HG03039 (cell line): Measurements from ENCODE around the gene TMEM140.
"Not testable (repeated sequence)": the region's sequence is repeated elsewhere in the genome, so short reads cannot be mapped to it uniquely, and the experiment has no call there.

Experiments
- ATAC-seq: cut with Tn5 transposase; IDR thresholded peaks from one replicate; pipeline ENCODE4 v1.9.1; 2021; ENCODE audit warnings: mild to moderate bottlenecking, moderate library complexity; ENCODE audit not compliant: unreplicated experiment

The TMEM140 gene

GRCh38 chr7:135147899-135148721 is at the start of gene TMEM140:
TSS of gene TMEM140 (plus strand) at chr7:135148072. CDS start at chr7:135164442, 16,370 bp downstream.
- ATAC-seq = peak; percentile 72

GRCh38 chr7:135098391-135098790 is 49.5 kb upstream of the TMEM140 start:
- ATAC-seq = no peak

GRCh38 chr7:135100856-135101255 is 47.0 kb upstream of the TMEM140 start:
- ATAC-seq = no peak

GRCh38 chr7:135102372-135102771 is 45.5 kb upstream of the TMEM140 start:
- ATAC-seq = no peak

- no peak for ATAC-seq
These were observed 38.3 kb upstream of the TMEM140 start for GRCh38 chr7:135109562-135109961.

- no peak for ATAC-seq
These were observed 37.9 kb upstream of the TMEM140 start for GRCh38 chr7:135109976-135110375.

- no peak for ATAC-seq
These were observed 36.5 kb upstream of the TMEM140 start for GRCh38 chr7:135111379-135111778.

GRCh38 chr7:135114622-135115021 is 33.2 kb upstream of the TMEM140 start:
- ATAC-seq = no peak

- ATAC-seq = no peak
These were observed 30.8 kb upstream of the TMEM140 start for GRCh38 chr7:135117096-135117495.

- no peak for ATAC-seq
These were observed 26.0 kb upstream of the TMEM140 start for GRCh38 chr7:135121868-135122267.

GRCh38 chr7:135124631-135125030 is 23.2 kb upstream of the TMEM140 start:
- ATAC-seq = not testable (repeated sequence)

GRCh38 chr7:135128931-135129330 is 18.9 kb upstream of the TMEM140 start:
- no peak for ATAC-seq

GRCh38 chr7:135129579-135129978 is 18.3 kb upstream of the TMEM140 start:
- no peak for ATAC-seq

- no peak for ATAC-seq
These were observed 3.8 kb upstream of the TMEM140 start for GRCh38 chr7:135143885-135144668.

- no peak for ATAC-seq
These were observed 452 bp upstream of the TMEM140 start for GRCh38 chr7:135147341-135147898.

- ATAC-seq = no peak
These were observed 2.4 kb downstream of the TMEM140 start for GRCh38 chr7:135150072-135150782.

- ATAC-seq = no peak
These were observed 3.3 kb downstream of the TMEM140 start for GRCh38 chr7:135151132-135151531.

- ATAC-seq = no peak
These were observed 3.7 kb downstream of the TMEM140 start for GRCh38 chr7:135151533-135151932.

- no peak for ATAC-seq
These were observed 4.6 kb downstream of the TMEM140 start for GRCh38 chr7:135152442-135152841.

- ATAC-seq = no peak
These were observed 6.9 kb downstream of the TMEM140 start for GRCh38 chr7:135154734-135155133.

GRCh38 chr7:135156290-135156689 is 8.4 kb downstream of the TMEM140 start:
- ATAC-seq = no peak
